Measurements from ENCODE around the gene NDST4.
"Not testable (repeated sequence)": the region's sequence is repeated elsewhere in the genome, so short reads cannot be mapped to it uniquely, and the experiment has no call there.

The NDST4 gene

DNA sequence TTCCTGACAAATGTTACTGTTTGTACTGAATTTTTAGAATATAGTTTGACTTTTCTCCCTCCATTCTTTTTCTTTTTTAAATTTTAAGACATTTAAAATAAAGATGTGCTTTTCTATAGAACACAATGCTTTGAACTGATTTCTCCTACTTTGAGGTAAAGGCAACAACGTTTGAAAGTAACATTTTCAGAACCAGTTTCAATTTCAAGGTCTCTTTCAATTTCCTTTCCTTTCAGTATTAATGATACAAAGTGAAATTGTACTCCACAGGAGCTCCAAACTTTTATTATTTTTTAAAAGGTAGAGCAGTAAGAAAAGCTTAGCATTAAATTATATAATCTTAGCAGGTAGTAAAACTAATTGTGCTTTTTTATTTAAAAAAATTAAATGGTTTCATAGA is 54.9 kb downstream of the NDST4 start:
- in situ Hi-C loops (cut with MboI; ENCODE audit: low sequenced_read_pairs): no loop called here

DNA sequence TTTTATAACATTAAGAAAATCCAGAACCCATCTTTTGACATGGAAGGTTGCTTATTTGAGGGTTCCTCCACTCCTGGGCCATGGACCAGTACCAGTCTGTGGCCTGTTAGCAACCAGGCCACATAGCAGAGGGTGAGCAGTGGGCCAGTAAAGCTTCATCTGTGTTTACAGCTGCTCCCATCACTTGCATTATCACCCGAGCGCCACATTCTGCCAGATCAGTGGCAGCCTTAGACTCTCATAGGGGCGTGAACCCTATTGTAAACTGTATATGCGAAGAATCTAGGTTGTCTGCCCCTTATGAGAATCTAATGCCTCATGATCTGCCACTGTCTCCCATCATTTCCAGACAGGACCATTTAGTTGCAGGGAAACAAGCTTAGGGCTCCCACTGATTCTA is 58.6 kb downstream of the NDST4 start:
- in situ Hi-C loops (cut with MboI; ENCODE audit: low sequenced_read_pairs): no loop called here

DNA sequence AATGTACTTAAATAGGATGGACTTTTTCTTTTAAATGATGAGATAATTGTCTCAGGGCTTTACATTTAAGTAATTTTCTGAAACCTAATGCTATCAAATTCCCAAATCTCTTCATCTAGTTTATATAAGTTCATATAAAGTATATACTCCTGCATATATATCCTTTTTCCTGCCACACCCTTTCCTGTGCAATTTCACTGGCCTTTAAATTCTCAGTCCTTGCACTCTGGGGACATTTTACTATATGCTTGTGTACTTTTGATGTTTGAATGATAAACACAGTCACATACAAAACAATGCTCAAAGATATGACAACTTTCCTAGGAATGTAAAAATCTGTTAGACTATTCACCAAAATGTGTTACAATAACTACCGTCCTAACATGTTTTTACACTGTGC is 60.1 kb downstream of the NDST4 start:
- in situ Hi-C loops (cut with MboI; ENCODE audit: low sequenced_read_pairs): no loop called here

DNA sequence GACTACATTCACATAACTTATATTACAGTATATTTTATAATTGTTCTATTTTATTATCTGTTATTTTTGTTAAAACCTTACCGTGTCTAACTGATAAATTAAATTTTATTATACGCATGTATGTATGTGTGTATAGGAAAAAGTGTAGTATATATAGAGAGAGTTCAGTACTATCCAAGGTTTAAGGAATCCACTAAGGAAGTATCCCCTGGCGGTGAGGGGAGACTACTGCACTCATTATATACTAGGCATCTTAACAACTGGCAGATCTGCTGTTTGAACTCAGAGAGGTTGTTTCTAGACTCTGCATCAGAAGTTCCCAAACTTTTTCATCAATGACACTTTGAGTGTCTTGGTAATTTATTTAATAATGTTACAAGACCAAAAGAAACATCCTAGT is 70.9 kb downstream of the NDST4 start:
- in situ Hi-C loops (cut with MboI; ENCODE audit: low sequenced_read_pairs): no loop called here

DNA sequence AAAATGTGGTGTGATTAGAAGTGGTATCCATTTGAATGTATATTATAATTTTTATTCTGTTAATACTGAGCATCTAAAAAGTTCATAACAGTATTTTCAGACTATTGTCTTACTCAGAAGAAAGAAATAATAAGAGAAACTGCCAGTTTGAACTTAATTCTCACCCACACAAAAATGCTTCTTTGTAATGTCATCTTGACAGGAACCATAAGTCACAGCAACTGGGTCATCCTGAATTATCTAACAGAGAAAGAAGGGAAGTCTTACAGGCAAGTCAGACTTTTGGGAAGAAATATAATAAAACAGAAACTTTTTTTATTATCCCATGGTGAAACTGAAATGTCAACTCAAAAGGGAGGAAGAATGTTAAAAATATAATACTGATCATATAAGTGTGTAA is 83.1 kb downstream of the NDST4 start:
- in situ Hi-C loops (cut with MboI; ENCODE audit: low sequenced_read_pairs): no loop called here

DNA sequence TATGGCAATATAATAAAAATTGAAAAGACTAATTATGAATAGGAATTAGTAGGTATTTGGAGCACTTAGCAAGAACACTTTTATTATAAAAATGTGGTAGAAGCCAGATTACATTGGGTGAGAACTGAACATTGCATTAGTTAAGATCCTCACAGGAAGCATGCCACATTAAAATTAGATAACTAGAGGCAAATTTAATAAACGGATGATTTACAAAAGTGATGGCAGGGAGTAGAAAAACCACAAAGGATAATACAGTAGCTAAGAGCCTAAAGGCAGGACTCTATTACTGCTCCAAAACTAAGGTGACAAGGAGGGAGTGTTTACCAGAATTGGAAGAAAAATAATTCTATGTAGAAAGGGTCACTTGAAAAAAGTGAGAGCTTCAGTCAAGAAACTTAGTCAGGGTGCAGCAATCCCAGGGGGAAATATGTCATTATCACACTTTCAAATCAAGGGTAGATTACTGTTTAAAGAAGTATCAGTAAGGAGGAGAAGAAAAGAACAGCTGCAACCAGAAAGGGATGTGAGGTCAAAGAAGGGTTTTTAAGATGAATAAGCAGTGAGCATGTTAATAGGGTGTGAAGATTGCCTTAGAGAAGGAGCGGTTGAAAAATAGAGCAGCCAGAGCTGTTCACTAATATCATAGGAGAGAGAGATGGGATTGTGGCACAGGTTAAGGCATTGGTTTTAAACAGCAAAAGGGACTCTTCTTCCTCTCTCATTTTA is 84.6 kb downstream of the NDST4 start:
- in situ Hi-C loops (cut with MboI; ENCODE audit: low sequenced_read_pairs): no loop called here

DNA sequence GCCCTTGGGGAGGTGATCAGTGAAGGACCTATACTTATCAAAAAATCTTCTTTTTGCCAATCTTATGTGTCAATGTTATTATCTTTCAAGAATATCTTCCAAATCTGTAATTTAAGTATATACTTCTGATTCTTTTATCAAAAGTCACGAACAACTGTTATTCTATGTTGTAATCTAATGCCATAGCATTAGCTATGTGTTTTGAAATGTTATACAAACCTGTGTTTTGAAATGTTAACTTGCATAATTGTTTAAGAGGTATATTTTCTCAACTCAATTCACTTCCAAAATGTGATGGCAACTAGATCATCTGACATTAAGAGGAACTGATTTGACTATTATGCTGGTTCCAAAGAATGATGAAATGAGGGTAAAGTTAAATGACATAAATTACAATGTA is 113.5 kb downstream of the NDST4 start:
- in situ Hi-C loops (cut with MboI; ENCODE audit: low sequenced_read_pairs): no loop called here

DNA sequence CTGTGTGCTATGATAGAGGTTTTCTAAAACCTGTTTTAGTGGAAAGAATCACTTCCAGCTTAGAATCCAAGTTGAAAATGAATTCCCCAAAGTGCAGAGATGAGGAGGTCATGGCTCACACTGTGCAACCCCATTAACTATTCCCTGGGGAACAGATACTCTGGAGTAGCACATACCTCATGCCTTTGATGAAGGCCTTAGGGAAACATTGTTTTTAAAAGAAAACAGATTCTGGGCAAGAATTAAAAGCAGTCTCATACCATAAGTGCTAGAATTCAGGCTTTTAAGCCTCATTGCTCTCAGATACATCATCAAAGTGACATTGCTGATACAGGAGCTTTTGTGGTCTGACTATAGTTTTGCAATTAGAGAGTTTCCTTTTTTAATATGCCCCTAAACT is 115.1 kb downstream of the NDST4 start:
- in situ Hi-C loops (cut with MboI; ENCODE audit: low sequenced_read_pairs): no loop called here

DNA sequence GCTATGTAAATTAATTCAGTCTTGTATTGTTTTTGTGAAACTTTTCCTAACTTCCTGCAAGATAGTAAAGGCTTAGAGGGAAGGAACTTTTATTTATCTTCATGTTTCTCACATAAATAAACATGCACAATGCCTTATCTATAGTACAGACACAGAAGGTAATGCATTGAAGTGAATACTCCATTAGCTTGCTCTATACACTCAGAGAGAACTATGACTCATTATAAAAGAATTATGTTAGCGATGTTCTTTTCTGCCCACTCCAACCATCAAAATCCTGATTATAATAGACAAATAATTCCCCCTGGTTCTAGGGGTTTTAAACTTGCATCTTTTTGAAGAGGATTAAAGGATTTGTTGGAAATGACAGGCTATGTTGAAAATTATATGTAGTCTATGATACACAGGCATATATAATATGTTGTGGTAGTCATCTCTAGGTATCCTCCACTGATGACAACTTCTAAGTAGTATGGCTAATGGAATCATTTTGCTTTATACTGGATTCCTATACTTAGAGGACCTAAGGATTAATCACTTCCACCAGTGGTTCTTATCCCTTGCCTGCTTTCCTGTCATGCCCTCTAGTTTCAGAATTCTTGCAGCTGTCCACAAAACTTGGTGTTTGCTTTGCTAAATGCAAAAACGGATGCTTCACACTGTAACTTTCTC is 115.7 kb downstream of the NDST4 start:
- in situ Hi-C loops (cut with MboI; ENCODE audit: low sequenced_read_pairs): no loop called here

DNA sequence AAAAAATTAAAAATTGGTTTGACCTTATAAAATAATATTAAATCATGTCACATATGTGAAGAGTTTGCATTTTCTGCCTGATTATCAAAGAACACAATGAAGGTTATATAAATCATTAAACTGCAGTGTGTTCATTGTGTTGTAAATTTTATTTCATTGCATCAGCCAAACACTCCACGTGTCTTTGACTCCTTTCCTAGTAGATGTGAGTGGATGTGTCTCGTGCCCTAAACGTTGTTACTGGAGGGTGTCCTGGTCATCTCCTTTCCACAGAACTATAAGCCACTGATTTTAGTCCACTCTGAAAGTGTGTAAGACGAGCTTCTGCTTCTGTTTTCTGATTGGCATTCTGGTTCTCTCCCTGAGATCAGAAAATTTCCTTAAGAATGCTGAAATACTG is 127.3 kb downstream of the NDST4 start:
- in situ Hi-C loops (cut with MboI; ENCODE audit: low sequenced_read_pairs): no loop called here

DNA sequence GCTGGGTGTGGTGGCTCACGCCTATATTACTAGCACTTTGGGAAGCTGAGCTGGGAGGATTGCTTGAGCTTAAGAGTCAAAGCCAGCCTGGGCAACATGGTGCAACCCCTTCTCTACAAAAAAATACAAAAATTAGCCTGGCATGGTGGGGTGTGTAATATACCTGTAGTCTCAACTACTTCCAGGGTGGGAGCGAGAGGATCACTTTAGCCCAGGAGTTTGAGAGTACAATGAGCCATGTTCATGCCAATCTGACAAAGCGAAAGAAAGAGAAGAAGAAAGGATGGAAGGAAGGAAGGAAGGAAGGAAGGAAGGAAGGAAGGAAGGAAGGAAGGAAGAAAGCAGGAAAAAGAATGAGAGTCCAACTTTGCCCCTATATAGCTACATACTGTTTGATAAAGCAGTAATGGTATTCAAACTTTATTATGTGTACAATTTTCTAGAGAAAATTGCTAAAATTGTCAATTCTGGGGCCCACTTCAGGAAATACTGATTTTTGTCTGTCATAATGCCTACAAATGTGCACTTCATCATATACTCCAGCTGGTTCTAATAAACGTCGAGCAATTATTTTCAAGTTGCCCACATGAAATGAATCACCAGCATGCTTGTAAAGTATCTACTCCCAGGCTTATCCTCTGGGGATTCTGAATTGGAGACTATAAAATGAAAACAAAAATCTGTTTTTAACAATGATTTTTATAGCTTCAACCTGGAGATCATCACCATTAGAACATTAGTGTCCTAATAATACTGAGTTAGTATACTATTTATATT is 132.3 kb downstream of the NDST4 start:
- in situ Hi-C loops (cut with MboI; ENCODE audit: low sequenced_read_pairs): no loop called here

DNA sequence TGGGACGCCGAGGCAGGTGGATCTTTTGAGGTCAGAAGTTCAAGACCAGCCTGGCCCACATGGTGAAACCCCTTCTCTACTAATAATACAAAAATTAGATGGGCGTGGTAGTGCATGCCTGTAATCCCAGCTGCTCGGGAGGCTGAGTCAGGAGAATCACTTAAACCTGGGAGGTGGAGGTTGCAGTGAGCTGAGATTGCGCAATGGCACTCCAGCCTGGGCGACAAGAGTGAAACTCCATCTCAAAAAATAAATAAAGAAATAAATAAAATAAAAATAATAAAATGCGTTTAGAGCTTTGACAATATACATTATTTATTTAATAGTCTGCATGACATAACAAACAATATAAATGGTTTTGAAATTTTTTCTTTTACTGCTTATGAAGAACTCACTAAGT is 133.0 kb downstream of the NDST4 start:
- in situ Hi-C loops (cut with MboI; ENCODE audit: low sequenced_read_pairs): not testable (repeated sequence)

DNA sequence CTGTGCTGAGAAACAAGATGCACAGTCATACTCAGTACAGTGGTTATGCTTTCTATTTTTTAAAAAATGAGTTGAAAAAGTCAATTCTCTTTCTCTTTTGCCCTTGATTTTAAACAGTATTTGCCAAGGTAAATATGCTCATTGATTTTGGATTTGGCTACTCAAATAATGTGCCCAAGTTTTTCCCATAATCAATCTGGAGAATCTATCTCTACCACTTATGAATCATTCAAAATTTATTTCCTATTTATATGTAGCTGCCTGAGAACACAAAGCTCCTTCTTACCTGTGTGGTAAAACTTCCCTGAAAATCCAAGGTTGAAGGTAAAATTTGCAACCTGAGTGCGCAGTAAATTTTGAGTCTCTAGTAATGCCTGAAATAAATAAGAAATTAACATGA is 136.5 kb downstream of the NDST4 start:
- in situ Hi-C loops (cut with MboI; ENCODE audit: low sequenced_read_pairs): no loop called here

DNA sequence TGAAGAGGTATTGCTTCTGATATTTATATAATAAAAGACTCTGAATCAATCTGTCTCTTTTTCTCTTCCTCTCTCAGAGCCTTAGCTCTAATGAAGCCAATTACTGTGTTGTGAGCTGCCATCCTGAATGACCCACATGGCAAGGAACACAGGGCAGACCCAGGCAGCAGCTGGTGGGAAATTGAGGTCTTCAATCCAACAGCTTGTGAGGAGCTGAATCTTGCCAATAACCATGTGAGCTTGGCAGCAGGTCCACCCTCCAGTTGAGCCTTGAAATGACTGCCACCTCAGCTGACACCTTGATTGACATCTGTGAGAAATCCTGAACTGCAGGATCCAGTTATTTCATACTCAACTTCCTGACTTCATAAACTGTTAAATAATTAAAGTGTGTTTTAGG is 149.4 kb downstream of the NDST4 start:
- in situ Hi-C loops (cut with MboI; ENCODE audit: low sequenced_read_pairs): no loop called here

DNA sequence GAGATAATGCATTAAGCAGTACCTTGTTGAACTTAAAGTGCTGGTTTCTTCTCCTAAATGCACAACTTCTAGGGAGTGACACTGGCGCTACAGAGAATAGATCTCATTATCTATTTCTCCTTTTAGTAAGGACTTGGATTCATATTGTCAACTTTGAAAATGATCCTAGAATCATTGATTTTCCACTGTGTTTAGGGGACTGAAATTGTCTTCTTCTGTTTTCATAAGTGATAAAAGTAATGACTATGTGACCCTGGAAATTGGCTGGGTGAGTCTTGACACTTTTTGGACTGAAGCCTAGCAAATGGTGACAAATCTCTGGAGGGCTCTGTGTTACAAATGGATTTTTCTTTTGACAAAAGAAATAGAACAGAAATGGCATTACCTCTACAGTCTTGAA is 167.8 kb downstream of the NDST4 start:
- in situ Hi-C loops (cut with MboI; ENCODE audit: low sequenced_read_pairs): no loop called here

DNA sequence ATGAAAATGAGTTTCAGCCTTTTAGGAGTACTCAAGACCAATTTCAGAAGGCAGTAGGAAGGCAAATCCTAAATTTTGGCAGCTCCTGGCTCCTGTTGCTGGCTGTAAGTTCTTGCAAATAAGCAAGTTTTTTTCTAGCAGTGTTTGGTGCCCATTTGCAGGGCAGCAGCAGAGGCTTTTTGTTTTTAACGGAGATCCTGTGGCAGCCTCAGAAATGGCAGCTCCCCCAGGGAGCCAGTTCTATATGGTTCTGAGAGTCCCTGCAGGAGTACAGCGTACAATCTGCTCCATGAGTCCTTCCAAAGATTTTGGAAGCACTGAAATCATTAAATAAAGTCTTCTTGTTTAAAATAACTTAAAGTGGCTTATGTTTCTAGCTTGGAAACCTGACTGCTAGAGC is 171.9 kb downstream of the NDST4 start:
- in situ Hi-C loops (cut with MboI; ENCODE audit: low sequenced_read_pairs): no loop called here

DNA sequence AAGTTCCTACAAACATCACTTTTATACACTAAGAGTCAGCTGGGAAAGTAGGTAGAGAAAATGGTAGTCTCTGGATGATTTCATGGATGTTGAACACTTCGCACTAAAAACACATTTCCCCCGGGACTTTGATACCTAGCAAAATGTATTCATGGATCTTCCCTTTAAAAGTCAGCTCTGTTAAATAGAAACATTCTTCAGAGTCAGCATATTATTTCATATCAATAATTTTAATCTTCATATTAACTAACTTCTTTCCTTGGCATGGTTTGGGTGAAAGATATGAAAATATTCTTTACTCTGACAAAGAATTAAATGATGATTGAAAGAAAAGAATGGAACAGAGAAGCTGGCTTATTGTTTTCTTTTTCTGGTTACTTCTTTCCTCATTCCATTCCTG is 185.5 kb downstream of the NDST4 start:
- in situ Hi-C loops (cut with MboI; ENCODE audit: low sequenced_read_pairs): no loop called here

DNA sequence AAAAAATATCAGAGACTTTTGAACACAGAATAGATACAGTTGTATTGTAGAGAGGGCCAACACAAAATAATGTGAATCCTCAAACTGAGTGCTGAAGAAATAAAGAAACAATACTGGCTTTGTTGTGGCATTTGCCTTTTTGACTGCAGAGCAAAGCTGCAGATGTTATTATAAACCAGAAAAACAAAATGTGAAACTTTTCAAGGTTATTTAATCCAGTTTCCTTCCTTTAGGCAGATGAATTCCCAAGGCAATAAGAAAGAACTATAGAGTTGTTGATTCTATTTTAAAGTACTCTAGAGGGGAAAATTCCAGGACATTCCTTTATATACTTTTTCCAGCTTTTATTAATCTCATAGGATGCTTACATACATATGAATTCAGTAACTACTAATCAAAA is 186.8 kb downstream of the NDST4 start:
- in situ Hi-C loops (cut with MboI; ENCODE audit: low sequenced_read_pairs): no loop called here

DNA sequence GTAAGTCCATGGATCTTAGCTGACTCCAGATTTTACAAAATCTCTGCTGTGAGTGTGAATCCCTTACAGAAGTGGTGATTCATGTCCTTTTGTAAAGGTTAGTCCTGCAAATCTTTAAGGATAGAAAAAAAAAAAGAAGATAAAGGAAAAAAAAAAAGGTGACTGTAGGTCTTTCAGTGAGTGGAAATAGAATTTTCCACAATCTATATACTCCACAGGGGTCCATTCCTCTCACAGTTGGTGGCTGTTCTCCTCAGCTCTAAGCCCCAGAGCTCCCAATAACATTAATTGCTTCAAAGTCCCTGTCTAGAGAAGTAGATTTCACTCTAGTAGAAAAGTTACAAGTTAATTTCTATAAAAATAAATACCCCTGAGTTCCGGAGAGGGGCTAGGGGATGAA is 189.1 kb downstream of the NDST4 start:
- in situ Hi-C loops (cut with MboI; ENCODE audit: low sequenced_read_pairs): no loop called here

DNA sequence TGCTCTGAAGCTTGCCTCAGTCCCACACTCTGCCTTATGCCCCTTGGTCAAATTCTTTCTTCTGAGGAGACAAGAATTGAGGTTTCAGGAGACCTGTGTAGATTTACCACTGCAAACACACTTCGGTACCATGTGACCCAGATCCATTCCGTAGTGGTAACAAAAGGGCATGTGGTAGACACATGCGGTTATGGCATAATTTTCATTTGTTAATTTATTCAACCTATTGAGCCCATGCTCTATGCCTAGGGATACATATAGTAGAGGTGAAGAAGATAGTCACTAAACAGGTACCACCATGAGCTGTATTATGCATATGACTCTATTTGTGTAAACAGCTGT is 190.9 kb downstream of the NDST4 start:
- in situ Hi-C loops (cut with MboI; ENCODE audit: low sequenced_read_pairs): no loop called here

DNA sequence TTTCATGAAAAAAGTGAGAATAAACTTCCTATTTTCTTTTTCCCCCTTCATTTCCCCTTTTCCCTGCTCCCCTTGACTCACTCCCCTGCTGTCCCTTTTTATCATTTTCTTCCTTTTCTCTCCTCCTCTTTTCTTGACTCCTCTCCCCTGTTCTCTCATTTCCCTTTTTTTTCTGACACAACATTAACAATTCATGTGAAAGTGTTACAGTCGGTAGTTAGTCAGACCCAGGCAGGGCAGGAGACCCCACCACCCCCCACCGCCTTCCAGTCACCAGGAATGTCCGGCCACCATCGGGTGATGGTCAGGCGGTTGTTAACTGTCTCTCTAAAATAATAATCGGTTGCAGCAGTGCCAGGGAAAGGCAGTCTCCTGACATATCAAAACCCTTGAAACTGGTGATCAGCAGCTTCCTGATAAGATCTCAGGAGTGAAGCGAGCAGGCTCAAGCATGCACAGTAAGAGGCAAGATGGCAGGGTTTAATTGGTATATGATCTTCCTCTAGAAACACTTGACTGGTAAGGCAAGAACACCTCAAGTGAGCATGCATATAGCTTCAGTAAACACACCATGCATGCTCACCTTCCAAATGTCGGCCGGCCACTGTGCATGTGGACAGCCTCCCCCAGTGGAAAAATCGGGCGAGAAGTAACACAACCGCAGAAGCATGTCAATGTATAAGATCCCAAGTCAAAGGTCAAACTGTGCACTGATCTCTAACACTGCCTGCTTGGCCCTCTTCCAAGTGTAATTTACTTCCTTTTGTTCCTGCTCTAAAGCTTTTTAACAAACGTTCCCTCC is 191.4 kb downstream of the NDST4 start:
- in situ Hi-C loops (cut with MboI; ENCODE audit: low sequenced_read_pairs): no loop called here
